Astrocyte of the cerebellum (primary cell): ENCODE results near the gene FGD5.

ENCODE experiments used
- DNase-seq: peaks from one replicate; pipeline ENCODE4 v3.0.0-alpha.2; 2011; ENCODE audit warnings: low read depth
- H3K4me3 ChIP-seq: 2 replicates; pipeline ENCODE4 v1.5.1; 2011; ENCODE audit warnings: mild to moderate bottlenecking, low read depth, low read length, moderate library complexity
- in situ Hi-C: cut with HindIII; loops from 2 replicates; pipeline ENCODE4 v1.10.0; 2017; ENCODE audit warnings: low sequenced_read_pairs
- TF ChIP-seq, protein P1 (sequence below): IDR thresholded peaks from 2 replicates; pipeline ENCODE4 v1.5.1; 2012; ENCODE audit warnings: low read length, low read depth, moderate library complexity, mild to moderate bottlenecking; ENCODE audit errors: missing control alignments

Gene FGD5

DNA sequence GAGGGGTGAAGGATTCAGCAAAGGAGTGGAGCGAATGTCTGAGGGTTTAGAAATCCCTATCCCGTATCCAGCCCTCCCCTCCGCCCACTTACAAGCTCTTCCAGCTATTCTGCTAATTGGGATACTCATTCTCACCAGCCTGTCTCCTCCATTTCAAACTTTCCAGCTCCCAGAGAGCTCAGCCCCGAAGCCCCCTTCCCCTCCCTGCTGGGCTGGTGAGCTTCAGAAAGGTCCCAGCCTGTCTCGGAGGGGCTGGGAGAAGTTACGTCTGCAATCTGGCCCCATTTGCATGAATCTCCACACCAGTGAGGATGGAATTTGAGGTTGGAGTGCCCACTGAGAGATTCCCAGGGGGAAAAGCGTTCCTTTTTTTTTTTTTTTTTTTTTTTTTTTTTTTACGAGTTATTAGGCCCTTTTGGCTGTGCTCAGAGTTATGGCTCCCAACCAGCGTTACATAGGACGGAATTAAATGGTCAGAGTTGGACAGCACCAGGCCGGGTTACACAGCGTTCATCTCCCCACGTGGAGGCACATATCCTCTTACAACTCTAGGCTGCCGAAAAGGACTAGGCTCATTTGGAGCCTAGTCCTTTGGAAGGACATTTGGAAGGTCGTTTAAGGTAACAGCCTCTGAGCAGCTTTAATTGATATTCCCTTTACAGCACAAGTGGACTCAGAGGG, 34.6 kb downstream of the FGD5 start:
- no peak for DNase-seq
- in situ Hi-C loops = no loop called here
- no peak overlapping the region for H3K4me3 ChIP-seq
- TF ChIP-seq, protein P1, sequence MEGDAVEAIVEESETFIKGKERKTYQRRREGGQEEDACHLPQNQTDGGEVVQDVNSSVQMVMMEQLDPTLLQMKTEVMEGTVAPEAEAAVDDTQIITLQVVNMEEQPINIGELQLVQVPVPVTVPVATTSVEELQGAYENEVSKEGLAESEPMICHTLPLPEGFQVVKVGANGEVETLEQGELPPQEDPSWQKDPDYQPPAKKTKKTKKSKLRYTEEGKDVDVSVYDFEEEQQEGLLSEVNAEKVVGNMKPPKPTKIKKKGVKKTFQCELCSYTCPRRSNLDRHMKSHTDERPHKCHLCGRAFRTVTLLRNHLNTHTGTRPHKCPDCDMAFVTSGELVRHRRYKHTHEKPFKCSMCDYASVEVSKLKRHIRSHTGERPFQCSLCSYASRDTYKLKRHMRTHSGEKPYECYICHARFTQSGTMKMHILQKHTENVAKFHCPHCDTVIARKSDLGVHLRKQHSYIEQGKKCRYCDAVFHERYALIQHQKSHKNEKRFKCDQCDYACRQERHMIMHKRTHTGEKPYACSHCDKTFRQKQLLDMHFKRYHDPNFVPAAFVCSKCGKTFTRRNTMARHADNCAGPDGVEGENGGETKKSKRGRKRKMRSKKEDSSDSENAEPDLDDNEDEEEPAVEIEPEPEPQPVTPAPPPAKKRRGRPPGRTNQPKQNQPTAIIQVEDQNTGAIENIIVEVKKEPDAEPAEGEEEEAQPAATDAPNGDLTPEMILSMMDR = no peak

DNA sequence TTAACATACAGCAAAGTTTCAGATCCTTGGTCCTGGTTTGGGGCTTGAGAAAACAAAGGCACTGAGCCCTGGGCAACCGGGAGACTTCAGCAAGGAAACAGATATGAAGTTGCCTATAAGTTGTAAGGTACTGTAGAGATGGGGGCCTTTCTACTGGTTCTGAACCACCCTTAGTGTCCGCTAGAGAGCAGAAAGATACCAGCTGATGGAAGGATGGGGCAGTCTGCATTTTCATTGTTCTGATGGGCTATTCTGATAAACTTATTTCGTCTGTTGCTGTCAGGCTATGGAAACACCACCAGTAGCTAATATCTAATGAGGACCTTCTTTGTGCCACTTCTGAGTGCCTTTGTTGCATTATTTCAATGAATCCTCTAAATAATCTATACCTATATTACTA, 38.7 kb downstream of the FGD5 start:
- in situ Hi-C loops = no loop called here
- TF ChIP-seq, protein P1 = no peak
- no peak for DNase-seq
- no peak overlapping the region for H3K4me3 ChIP-seq

DNA sequence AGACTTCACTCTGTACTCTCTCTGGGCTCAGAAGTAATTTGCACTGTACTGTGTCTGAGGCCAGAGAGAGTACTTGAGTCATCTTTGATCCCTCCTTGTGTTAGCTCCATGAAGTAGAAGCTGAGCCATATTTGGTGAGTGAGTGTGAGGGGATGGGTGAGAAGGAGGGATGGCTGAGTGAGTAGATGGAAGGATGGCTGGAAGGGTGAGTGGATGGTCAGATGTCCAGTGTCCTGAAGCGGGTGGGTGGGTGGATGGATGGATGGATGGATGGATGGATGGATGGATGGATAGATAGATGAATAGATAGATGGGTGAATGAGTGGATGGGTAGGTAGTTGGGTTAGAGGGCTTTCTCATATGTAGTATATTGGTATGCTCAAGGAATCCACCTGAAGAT, 39.3 kb downstream of the FGD5 start:
- in situ Hi-C loops = no loop called here
- TF ChIP-seq, protein P1 = no peak
- no peak for DNase-seq
- no peak overlapping the region for H3K4me3 ChIP-seq

DNA sequence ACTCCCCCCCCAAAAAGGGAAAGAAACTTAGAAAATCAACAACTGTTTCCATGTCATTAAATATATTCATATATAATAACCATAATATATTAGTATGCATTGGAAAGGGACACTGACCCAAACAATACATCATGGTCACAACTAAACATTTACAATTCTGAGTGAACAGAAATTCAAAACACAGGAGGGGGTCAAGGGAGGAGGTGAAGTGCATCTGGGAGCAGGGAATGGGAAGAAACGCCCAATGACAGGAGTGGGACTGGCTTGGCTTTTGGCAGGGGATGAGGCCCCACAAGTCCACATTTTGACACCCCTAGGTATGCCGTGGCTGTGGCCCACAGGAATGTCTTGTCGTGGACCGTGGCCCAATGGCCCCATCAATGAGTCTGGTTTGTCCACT, 41.1 kb downstream of the FGD5 start:
- TF ChIP-seq, protein P1 = no peak
- no peak overlapping the region for H3K4me3 ChIP-seq
- no peak for DNase-seq
- in situ Hi-C loops = no loop called here

DNA sequence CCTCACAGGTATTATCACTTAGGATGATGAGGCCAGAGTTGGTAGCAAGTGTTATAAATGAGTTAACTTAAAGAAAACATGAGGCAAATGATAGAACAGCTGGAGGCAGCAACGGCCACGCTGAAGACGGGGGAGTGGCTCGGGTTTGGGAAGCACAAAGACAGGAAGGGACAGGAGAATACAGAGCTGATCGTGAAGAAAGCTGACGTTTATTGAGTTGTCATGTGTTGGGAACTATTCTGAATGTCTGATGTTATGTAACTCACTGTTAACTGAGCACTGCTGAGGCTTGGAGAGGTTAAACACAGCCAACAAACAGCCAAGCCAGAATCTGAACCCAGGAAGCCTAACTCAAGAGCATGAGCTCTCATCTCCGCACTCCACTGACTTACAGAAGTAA, 42.3 kb downstream of the FGD5 start:
- DNase-seq = no peak
- in situ Hi-C loops = no loop called here
- TF ChIP-seq, protein P1 = no peak
- H3K4me3 ChIP-seq = no peak overlapping the region

DNA sequence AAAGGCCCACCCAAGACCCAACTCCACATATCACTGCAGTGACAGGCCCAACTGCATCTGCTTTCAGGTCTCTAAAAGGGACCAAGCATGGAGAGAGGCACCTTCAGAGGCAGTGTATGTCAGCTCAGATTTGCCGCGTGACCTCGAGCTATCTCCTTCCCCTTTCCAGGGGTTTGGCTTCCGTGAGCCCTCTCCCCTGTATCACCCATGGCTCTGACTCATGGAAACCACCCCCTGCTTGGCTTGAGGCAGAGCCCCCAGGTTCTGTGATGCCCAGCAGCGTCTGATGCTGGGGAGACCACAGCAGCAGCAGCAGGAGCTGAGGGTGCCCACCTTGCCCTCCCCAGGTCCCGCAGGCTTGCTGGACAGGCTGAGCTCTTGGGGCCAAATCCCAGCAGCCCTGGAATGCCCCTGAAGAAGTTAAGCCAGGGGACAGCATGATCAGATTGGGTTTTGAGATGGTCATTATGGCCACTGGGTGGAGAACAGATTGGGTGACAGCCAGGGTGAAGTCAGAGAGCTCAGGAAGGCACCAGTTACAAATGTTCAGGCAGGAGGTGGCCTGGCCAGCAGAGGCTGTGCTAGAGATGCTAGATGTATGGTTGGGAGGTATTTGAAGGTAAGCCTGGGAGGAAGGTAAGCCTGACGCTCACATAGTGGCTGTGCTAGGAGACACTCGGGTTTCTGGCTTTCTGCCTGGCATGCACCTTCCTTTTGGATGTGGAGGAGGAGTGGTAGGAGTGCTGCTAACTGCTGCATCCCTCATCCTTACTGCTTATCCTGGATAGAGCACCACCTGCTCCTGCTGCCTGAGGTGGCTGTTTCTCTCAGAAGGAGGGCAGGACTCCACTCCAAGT, 42.9 kb downstream of the FGD5 start:
- TF ChIP-seq, protein P1 = no peak

More for the DNA sequence above, 42.9 kb downstream of the FGD5 start:
- no peak for DNase-seq
- no peak overlapping the region for H3K4me3 ChIP-seq
- in situ Hi-C loops = no loop called here
